Stimulated activated CD4-positive, alpha-beta T cell treated with anti-CD3 and anti-CD28 coated beads, Interleukin-4, amount 100 ng/mL, for 4 hours (primary cell): ENCODE data around the gene MGAT3.

Experiments used
- DNase-seq, 2 experiments: peaks; one replicate each; pipeline ENCODE4 v3.0.0-alpha.2; 2020

The MGAT3 gene

DNA sequence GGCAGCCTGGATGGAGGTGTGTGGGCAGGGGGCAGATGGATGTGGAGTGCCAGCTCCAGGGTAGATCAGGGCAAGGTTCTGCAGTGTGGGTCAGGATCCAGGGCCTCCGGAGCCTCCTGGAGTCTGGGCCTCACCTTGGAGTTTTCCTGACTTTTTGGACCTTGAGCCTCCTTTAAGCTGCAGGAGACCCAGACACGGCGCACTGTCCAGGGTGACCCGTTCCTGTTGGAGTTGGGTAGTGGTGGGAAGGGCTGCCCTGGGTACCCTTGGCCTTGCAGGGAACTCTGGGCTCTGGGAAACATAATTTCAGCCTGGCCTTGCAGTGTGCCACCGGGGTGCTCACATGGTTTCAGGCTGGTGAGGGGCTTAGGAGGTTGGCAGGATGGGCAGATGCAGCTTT lies 17.0 kb downstream of the MGAT3 start:
- DNase-seq = no peak

DNA sequence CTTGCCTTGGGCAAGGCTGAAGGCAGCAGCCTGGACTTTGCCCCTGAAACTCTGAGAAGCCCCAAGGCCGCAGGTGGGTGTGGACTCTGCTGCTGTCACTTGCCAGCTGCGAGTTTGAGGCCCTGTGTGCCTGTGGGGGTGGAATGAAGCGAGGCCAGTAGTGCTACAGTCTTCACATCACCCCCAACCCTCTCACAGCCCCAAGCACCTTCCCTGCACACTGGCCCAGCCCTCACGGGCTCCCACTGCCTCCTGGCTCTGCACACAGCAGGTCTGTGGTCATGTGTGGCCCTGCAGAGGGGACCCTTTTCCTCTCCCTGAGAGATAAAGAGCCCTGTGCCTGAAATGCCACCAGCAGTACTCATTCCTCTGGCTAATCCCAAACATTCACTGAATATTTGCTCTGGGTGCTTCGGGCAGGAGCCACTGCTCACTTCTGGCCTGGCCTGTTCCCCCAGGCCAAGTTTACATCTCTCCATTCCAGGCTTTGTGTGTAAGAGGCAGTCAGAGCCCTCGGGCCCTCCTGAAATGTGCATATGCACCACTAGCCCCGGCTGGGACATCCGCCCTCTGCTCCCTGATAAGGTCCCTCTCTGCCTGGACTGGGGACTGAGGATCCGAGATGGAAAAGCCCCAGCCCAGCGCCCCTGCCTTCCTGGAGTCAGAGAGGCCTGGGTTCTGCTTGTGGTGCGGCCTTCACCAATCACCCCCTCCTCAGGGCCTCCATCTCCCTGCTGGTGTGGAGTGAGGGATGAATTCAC lies 17.7 kb downstream of the MGAT3 start:
- DNase-seq = no peak

DNA sequence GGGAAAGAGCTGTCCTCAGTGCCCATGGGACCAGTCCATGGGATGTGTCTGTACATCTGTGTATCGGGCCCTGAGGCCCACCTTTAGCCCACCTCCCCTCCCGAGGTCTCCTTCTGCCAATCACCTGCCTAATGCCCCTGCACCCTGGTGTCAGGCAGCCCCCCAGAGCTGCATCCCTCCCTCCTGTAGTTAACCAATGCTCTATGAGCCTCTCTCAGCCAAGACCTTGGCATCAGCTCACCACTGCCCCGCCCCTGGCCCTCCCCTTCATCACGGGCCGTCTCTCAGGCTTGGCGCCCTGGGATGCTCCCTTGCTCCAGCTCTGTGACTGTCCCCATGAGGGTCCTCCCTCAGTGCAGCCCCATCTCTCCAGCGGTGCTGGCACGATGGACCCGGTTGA lies 18.5 kb downstream of the MGAT3 start:
- DNase-seq = no peak

DNA sequence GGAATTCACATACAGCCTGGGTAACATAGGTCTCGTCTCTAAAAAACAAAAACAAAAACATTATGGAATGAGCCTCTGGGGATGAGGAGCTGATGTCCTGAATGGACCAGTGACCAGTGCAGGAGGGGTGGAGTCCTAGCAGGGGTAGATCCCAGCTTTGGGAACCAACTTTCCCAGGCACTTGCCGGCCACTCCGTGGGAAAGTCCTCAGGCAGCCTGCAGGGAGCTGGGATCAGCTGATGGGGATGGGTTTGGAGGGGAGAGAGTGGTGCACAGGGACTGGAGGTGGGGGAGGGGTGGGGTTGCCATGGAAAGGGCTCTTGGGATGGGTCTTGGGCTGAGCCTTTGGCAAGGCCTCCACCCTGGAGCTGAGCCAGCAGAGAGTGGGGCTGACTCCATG lies 19.1 kb downstream of the MGAT3 start:
- DNase-seq = no peak

DNA sequence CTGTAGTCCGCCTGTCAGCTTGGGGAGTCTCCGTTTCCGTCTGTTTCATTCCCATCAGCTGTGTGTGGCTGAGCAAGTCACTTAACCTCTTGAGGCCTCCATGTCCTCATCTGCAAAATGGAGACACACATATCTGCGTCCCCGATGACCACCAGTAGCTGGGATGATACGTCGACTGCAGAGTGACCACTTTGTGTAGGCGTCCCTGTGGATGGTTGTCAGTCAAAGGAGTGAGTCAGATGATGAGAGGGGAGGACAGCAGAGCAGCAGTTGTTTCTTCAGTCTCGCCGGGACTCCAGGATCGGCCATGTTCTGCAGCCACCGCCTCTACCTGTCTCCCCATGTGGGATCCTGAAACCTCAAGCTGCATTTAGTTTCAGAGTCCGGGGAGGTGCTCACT lies 19.9 kb downstream of the MGAT3 start:
- no peak for DNase-seq

DNA sequence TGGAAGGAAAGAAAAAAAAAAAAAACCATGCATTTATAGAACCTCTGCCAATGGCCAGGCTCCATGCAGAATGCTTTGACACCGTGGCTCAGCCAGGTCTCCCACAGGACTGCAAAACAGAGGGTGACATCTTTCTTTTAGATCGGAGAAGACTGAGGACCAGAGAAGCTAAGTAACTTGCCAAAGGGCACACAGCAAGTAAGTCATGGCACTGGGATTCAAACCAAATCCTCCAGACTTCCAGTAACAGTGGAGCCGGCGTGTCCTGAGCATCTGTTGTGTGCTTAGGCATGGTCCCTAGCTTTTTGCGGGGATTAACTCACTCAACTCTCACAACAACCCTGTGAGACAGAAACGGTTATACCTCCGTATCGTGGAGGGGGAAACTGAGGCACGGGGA lies 20.7 kb downstream of the MGAT3 start:
- no peak for DNase-seq

DNA sequence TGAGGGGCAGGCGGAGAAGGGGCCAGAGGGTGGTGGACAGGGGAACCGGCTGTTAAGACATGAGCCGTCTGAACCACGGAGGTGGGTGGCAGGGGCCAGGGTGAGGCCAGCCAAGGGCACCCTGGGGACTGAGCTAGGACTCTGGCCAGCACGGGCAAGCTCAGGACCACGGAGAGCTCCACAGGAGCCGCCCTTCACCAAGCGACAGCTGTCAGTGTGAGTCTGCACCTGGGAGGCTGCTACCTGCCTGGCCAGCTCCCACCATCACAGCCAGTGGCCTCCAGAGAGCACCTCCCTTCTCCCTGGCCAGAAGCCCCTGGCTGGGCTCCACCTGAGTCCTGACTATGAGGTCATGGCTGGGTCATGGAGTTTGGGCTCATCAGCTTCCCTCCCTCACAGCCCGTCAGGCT lies 21.6 kb downstream of the MGAT3 start:
- DNase-seq = no peak

DNA sequence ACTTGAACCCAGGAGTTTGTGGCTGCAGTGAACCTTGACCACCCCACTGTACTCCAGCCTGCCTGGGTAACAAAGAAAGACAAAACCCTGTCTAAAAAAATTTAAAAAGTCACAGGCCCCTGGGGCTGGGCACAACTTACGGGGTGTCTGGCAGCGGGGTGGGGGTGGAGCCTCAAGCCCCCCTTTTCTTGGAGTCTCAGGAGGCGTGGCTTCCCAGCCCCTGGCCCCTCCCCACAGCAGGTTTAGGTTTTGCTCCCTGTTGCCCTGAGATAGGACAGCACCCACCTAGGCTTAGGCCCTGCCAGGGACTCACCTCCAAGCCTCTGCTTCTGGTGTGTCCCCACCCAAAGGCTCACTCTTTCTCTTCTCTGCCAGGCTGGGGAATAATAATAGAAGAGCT lies 22.4 kb downstream of the MGAT3 start:
- DNase-seq = no peak

DNA sequence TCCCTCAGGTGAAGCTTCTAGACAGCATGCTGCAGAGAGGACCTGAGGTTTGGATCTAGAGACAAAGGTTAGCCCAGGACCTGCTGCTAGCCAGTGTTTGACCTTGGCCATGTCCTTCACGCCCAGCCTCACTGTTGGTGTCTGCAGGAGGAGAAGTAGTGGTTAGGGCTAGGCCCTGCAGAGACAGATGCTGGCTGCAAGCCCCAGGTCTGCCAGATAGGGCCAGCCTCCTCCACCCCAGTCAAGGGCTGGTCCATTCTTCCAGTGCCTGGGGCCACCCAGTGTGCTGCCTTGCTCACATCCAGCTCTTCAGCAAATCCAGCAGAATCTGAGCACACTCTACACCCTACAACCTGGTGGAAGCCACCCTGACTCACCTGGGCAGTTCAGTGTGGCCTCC lies 23.7 kb downstream of the MGAT3 start:
- no peak for DNase-seq

DNA sequence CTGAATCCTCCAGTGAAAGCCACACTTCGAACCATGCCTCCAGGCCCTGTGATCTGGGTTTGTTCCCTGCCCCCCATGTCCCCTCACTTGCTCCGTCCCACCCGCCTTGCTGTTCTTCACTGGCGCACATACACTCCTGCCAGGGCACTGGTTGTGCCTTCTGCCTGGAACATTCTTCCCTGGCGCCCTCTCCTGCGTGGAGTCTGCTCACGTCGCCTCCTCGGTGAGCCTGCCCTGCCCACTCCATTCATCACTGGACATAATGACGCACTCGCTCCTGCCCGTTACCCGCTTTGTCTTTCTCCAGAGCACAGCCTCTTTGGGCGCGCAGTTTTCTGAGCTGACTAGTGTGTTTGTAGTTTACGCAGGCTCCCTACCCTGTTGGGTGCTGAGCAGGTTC lies 24.2 kb downstream of the MGAT3 start:
- DNase-seq = no peak

DNA sequence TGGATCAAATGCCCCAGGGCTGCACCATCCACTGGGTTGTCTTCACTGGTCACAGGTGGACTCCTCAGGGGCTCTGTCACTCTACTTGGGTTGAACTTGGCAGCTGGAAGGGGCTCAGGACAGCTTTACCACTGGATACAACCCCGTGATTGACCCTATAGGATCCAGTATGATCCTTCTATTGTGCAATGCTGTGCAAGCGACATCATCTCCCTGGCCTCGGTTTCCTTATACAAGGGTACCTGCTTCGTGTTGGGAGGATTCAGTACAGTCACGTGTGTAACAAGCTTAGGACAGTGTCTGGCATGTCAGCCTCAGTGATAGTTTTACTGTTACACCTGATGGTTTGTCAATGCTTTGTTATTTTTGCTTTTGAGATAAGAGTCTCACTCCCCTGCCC lies 24.8 kb downstream of the MGAT3 start:
- DNase-seq = no peak

DNA sequence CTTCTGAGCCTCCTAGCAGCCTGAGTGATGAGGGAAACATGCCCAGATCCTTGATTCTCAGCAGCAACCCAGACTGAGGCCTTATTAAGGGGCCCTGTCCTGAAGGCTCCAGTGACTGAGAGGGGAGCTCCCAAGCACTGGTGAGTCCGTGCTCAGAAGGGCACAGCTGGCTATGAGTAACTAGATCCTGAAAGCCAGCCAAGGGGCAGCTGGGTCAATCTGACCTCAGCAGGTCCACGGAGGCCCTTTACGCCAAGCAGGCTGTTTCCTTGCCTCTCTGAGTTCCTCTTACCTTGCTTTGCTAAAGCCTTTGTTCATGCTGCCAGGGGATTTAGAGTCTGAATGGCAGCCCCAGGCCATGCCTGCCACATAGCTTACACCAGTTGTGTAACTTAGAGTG lies 26.0 kb downstream of the MGAT3 start:
- no peak for DNase-seq

DNA sequence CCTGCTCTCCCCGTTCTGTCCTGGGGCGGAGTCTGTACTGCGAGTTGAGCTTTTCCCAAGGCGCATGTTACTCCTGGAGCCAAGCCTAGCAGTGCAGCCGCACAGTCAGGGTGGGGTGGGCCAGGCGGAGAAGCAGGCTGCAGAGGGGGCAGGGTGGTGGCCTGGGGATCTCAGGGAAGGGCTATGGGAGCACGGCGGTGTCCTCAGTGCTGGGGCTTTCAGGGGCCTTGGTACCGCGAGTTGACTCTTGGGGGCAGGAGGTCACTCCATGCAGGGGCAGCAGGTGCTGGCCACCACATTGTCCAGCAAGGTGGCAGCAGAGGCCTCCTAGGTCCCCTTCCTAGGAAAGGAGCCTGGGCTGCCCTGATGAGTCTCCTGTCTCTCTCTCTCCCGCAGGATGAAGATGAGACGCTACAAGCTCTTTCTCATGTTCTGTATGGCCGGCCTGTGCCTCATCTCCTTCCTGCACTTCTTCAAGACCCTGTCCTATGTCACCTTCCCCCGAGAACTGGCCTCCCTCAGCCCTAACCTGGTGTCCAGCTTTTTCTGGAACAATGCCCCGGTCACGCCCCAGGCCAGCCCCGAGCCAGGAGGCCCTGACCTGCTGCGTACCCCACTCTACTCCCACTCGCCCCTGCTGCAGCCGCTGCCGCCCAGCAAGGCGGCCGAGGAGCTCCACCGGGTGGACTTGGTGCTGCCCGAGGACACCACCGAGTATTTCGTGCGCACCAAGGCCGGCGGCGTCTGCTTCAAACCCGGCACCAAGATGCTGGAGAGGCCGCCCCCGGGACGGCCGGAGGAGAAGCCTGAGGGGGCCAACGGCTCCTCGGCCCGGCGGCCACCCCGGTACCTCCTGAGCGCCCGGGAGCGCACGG lies 30.4 kb downstream of the MGAT3 start:
- no peak for DNase-seq

DNA sequence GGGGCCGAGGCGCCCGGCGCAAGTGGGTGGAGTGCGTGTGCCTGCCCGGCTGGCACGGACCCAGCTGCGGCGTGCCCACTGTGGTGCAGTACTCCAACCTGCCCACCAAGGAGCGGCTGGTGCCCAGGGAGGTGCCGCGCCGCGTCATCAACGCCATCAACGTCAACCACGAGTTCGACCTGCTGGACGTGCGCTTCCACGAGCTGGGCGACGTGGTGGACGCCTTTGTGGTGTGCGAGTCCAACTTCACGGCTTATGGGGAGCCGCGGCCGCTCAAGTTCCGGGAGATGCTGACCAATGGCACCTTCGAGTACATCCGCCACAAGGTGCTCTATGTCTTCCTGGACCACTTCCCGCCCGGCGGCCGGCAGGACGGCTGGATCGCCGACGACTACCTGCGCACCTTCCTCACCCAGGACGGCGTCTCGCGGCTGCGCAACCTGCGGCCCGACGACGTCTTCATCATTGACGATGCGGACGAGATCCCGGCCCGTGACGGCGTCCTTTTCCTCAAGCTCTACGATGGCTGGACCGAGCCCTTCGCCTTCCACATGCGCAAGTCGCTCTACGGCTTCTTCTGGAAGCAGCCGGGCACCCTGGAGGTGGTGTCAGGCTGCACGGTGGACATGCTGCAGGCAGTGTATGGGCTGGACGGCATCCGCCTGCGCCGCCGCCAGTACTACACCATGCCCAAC lies 31.2 kb downstream of the MGAT3 start:
- DNase-seq = no peak

DNA sequence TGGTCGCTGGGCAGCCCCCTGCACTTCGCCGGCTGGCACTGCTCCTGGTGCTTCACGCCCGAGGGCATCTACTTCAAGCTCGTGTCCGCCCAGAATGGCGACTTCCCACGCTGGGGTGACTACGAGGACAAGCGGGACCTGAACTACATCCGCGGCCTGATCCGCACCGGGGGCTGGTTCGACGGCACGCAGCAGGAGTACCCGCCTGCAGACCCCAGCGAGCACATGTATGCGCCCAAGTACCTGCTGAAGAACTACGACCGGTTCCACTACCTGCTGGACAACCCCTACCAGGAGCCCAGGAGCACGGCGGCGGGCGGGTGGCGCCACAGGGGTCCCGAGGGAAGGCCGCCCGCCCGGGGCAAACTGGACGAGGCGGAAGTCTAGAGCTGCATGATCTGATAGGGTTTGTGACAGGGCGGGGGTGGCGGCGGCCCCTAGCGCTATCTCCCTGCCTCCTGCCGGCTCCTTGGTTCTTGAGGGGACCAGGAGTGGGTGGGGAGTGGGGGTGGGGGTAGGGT lies 31.8 kb downstream of the MGAT3 start:
- DNase-seq = no peak

DNA sequence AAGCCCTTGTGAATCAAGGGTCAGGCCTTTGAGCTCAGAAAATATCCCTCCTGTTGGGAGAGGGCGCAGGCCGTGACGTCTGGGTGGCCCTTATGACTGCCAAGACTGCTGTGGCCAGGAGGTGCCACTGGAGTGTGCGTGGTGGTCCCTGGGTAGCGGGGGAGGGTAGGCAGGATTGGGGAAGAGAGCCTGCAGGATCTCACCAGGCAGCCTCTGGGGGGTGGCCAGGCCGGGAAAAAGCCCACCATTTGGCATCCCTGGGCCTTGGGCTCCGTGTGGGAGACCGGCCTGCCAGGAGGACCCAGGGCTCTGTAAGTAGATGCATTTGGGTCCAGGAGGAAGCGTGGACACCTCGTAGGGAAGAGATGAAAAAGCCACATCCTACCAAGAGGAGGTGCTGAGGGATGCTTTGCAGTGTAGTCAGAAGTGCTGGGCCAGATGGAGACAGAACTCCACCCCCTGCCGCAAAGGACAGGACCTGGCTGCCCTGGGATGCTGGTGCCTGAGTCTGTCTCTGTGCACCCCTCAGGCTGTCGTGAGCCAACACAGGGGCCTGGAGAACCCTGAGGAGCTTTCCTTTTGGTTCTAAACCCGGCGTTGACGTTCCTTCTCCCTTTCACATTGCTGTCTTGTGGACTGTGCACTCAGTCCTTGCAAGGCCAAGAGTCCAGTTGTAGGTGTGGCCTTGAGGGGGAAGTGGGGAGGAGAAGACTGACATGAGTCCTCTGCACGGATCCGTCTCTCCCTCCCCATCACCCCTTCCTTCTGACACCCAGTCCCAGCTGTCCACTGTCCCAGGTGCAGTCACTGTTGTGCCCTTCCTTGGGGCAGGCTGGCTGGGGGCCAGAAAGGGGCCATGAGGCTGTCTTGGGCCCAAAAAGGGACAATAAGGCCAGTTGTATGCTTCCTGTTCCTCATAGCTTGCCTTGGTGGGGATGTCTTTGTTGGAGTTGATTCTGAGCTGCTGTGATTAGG lies 32.6 kb downstream of the MGAT3 start:
- DNase-seq = no peak

DNA sequence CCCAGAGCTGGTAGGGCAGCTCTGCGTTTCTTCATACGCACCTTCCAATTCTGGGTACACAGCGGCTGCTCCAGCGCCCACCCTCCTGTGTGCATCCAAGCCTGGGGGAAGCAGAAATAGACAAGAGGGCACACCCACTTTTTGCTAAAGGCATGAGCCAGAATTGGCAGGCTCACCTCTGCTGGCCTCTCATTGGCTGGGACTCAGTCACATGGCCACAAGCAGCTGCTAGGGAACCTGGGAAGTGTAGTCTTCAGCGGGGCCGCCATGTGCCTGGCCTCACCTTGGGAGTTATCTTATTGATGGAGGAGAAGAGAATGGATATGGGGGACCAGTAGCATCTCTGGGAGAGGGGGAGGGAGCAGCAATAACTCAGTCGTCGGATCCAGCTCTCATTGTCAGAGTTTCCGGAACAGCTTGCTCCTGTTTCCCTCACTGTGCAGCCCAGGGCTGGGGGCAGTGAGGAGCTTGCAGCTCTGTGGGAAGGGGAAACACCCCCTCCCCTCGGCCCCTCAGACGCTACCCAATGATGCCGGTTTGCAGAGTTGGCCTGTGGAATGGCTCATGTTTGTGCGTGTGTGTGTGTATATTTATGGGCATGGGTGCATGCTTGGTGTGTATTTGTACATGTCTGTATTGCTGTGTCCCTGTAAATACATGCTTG lies 33.5 kb downstream of the MGAT3 start:
- peak; percentile 67 to 79 for DNase-seq

DNA sequence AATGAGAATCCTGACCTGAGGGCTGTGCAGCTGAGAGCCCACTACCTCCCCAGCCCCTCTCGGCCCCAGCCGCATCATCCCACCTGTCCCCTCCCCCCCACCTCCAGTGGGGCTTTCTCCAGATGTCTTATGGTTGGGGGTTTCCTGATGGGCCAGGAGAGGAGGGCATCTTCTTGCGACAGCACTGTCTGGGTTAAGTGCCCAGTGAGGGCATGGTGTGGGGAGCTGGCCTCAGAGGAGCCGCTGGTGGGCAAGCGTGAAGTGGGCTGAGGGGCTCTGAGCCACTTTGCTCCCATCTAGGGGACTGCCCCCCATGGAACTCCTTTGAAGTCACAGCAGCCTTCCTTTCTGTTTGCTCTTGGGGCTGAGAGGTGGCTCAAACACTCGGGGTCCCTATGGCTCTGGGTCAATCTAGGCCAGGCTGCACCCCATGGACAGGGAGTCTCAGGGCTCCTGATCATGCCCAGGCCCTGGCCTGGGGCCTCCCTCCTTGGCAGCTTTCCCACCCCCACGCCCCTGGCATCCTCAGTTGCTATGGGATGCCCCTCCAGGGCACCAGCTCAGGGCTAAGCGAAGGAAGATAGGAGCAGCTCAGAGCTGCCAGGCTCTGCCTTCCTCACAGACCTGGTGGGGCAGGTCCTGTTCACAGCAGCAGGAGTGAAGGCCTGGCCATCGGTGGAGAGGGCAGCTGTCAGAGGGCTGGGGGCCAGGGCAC lies 34.3 kb downstream of the MGAT3 start:
- DNase-seq = no peak

DNA sequence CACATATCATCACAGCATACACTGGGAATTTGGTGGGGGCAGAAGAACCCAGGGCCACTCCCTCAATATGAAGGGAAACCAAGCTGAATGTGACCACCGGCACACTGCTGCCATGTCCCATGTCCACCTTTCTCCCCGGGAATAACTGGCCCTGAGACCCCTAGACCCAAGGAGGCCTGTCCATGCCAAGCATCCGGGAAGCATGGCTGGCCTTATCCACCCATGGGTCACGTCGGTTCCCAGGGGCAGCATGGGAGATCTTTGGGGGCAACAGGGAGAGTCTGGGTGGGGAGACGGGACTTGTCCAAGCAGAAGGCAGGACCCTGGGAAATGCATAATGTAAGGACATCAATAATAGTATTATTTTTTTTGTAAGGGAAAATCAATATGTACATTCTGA lies 34.9 kb downstream of the MGAT3 start:
- DNase-seq = no peak

DNA sequence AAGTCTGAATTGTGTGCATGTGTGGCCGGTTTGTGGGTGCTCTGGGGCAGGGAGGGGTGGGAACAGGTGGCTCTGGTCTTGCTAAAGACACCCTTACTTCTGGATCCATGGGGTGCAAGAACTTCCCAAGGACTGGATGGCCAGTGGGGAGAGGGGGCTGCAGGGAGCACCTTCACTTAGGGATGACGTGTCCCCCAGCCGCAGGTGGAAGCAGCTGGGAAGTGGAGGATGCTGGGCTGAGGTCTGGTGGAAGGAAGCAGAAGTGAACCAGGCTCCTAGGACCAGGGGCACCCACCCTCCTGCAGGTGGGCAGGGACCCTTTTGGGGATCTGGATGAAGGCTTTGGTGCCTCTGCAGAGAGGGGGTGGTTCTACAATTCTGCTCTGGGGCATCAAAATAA lies 35.4 kb downstream of the MGAT3 start:
- no peak for DNase-seq

DNA sequence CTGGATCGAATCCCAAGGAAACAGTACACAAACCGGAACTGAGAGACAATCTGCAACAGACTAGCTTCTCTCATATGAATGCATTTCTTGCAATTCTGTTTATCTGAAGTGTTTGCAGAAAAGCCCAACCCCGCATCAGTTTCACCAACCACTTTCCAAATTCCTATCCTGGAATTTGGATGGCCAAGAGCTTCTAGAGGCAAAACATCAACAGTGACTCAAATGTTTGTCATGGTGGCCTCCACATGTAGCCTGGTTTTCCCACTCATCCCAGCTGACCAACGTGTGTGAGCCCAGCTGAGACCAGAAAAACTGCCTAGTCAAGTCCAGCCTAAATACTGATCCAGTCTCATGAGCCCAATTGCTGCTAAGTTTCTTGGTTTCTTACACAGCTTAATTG lies 36.9 kb downstream of the MGAT3 start:
- DNase-seq = no peak
